Measurements from ENCODE around the gene KRT35.

KRT35 gene

DNA sequence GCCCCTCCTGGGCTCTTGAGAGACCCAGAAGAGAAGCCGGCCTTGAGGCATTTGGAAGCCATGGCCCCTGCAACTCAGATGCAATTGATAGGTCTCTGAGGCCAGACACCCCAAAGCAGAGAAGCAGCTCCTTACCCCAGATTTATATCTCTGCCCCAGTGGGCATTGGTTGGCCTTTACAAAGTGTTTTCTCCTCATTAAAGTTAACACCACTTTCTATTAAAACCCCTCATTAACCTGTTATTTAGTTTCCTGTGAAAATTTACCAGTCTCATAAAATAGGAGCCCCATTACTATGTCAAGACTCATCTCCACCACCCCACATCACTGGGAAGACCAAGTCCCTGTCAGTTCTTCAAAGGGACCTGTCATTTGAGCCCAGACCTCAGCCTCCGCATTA, at the start of gene KRT35:
Gene KRT35, minus strand, starts transcription at position 116 of the 400 bp plus-strand sequence. Its CDS starts 54 bp downstream, at position 62.
- no peak for DNase-seq

GRCh38 chr17:41530062-41531048, 49.4 kb upstream of the KRT35 start:
- DNase-seq, result no peak

- DNase-seq, result no peak
Observed at GRCh38 chr17:41529491-41529915, 48.6 kb upstream of the KRT35 start.

- no peak for DNase-seq
Observed at GRCh38 chr17:41528959-41529353, 48.0 kb upstream of the KRT35 start.

DNA sequence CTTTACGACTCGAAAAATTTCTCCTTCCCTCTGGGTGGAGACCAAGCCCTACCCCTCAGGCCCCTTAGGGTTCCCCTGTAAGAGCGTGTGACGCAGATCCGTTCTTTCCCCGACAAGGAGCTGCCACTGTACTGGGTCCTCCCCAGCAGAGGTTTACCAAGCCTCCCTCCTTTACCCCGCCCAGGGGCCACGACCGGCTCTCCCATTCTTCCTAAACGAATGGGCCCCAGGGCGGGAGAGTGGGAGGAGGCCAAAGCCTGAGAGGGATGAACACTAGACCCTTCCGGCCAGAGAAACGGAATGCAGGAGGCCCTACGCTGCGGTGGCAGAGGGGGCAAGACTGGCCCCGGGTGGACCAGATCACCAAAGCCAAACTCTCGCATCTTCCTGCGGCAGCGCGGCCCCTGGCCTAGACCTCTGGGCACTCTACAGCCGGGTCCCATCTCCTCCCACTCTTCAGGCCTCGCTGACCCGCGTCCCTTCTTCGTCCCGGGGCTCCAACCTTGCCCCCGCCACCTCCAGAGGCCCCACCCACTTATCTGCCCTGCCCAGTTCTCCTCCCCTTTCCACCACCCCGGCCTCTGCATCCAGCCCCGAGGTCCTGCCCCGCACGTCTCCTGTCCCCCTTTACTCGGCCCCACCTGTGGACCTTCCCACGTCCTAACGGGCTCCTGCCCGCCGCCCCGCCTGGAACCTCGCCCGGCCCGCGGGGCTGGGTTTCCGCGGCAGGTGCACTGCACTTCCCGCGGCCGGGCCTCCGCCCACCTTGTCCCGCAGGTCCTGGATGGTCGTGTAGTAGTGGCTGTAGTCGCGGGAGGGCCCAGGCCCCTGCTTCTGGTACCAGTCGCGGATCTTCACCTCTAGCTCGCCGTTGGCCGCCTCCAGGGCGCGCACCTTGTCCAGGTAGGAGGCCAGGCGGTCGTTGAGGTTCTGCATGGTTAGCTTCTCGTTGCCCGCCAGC, 46.4 kb upstream of the KRT35 start:
- DNase-seq, result no peak

DNA sequence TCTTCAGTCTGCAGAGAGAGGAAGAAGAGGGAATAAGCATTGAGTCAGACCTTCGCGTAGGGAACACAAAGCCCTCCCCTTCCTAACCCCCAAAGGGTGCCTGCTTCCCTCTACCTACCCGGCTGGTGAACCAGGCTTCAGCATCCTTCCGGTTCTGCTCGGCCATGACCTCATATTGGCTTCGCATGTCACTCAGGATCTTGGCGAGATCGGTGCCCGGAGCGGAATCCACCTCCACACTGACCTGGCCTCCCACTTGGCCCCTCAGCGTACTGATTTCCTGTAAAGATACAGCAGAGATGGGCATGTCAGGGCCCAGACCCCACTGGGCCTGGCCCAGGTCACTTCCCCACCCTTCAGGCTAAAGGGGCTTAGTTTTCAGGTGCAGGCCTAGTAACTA, 43.3 kb upstream of the KRT35 start:
- no peak for DNase-seq

GRCh38 chr17:41523787-41524186, 42.8 kb upstream of the KRT35 start:
- no peak for DNase-seq

DNA sequence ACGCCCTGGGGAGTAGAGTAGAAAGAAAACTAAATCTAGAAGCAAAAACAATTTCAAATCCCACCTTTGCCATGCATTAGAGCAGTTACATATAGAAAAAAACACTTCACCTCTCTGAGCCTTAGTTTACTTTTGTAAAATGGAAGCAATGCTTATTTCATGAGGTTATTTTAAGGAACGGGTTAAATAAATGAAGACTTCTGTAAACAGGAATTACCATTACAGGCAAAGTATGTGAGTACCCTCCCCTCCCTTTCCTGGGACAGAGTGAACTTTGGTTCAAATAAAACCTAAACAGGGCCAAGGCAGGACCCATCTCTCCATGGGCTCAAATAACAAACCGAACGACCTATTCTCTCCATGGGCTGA, 42.3 kb upstream of the KRT35 start:
- DNase-seq, result no peak

DNA sequence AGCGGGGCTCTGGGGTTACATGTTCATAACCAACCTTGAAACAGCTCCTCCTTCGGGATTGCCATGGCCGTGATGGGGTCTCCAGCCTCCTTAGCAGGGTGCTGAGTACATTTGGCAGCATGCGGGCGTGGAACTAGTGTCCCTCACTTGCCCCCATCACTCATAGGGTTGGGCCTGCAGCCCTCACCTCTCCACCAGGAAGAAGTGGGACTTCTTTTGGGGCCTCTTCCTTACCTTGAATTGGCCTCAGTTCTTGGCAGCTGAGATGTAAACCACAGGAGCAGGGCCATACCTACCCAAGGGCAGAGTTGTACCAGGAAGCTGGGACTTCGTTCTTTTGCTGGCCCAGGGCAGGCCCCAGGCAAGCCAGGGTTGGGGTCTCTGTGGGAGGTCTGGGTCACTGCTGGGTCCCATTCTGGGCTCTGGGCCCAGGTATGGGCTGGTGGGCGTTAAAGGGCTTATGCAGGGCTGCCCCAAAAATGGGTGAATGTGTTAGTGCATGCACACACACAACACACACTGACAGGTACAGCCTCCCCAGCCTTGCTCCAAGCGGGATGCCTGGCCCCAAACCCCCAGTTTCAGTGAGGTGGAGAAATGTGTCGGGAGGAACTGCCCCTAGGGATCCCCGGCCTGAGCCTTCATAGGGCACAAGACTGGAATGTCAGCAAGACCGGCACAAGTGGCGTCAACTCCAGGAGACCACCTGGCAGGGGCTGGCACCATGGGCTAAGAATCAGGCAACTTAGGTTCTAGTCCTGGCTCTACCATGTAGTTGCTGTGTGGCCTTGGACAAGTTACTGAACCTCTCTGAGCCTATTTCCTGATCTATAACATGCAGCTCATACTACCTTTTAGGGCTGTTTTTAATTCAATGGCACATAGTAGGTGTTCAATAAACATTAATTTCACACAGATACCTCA, 41.6 kb upstream of the KRT35 start:
- no peak for DNase-seq

- DNase-seq, result no peak
Observed at GRCh38 chr17:41521574-41522261, 40.8 kb upstream of the KRT35 start.

- no peak for DNase-seq
Observed at GRCh38 chr17:41520821-41521521, 40.0 kb upstream of the KRT35 start.

DNA sequence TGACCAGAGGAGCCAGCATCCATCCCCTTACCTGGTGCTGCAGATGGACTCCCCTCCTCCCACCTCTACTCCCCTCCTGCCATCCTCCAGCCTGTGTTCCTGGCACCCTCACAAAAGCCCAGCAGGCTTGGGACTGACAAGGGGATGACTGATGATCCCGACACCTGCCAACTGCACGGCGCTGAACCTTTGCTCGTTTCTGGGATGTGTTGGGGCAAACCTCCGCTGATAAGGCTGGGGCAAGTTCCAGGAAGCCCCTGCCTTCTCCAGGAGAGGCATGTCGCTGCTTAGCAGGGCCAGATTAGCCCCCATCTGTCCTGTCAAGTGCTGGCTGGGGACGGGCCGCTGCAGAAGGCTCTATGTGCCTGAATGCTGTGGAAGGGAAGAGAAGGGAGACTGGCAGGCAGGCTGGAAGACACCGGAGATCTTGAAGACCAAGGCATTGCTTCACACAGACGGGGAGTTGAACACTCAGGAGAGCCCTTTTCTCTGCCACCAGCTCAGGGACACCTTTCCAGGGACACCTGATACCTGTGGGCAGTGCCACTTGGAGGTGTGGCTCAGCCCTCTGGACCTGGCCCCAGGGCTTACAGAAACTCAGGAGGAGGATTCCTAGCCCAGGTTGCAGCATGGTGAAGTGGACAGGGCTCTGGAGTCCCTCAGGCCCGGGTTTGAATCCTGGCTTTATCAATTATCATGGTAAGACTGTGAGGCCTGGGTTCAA, 38.7 kb upstream of the KRT35 start:
- no peak for DNase-seq

GRCh38 chr17:41518789-41519449, 38.0 kb upstream of the KRT35 start, which contains the start of gene KRT15:
TSS of gene KRT15 (minus strand) at chr17:41518890. CDS start at chr17:41518827, 63 bp downstream.
- no peak for DNase-seq

GRCh38 chr17:41518031-41518430, 37.1 kb upstream of the KRT35 start:
- DNase-seq, result no peak

- DNase-seq, result no peak
Observed at GRCh38 chr17:41516830-41517283, 35.9 kb upstream of the KRT35 start.

DNA sequence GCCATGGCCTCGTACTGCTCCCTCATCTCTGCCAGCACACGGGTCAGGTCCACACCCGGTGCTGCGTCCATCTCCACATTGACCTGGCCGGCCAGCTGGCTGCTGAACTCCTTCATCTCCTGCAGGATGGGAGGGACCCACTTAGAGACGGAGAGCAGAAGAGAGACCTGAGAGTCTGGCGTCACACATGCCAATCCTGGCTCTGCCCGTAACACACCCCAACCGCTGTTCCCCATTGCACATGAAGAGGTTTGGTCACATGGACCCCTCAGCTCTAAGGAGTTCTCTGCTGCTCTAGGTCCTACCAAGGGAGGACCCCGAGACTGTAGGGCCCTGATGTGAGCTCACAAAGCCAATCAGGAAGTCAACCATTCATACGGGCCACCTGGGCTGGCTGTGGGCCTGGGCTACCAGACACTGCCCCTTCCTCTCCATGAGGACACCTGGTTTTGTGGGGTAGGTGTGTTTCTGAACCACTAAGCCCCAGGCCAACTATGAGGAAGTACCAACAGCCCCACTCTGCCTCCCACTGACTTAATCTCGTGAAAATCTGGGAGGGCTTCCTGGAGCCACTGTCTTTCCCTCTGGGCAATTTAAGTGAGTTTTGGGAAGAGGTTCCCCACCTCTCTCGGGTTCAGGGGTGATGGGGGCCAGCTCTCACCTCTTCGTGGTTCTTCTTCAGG, 35.3 kb upstream of the KRT35 start:
- DNase-seq, result no peak

DNA sequence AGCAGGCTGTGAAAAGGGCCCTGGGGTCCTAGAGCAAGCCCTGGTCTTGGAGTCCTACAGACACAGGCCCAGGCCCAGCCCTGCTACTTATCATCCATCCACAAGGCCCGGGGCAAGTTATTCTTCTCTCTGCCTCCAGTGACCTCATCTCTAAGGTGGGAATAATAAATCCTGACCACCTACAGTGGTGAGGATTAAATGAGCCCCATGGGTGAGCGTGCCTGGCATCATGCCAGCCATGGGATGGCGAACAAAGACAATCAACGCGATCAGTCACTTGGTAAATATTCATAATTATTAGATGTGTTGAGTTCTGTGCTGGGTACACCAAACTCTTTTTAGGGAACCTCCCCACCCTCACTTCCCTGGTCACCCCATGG, 32.2 kb upstream of the KRT35 start:
- no peak for DNase-seq

GRCh38 chr17:41512546-41513167, 31.7 kb upstream of the KRT35 start:
- DNase-seq, result no peak

DNA sequence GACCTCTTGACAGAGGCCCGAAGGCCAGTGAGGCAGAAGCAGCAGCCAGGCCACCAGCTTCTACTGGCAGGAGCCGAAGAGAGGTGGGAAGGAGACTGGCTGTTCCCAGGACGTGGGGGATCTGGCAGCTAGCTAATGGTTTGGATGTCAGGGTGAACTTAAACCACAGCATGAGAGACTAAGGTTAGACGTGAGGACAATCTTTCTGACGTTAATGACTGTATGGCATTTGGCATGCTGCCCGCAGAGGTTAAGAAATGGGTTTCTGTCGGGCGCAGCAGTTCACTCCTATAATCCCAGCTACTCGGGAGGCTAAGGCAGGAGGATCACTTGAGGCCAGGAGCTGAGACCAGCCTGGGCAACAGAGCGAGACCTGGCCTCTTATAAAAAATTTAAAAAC, 30.8 kb upstream of the KRT35 start:
- DNase-seq, result no peak
